GM13977 (cell line): Measurements from ENCODE around the gene KLHL26.

Experiments
- DNase-seq: peaks from one replicate; pipeline ENCODE4 v3.0.0; 2012; ENCODE audit warnings: low spot score
- CTCF ChIP-seq: IDR thresholded peaks from 2 replicates; pipeline ENCODE4 v1.5.1; 2012; ENCODE audit warnings: mild to moderate bottlenecking, control low read depth; ENCODE audit not compliant: insufficient read depth; ENCODE audit errors: extremely low read depth, missing control alignments
- in situ Hi-C: fragments of 300-500 bp; cut with MboI; formaldehyde crosslinking; loops from one replicate; pipeline ENCODE4 v1.12.0; 2022; ENCODE audit warnings: low sequenced_read_pairs, low pct_unique_long_range_greater_than_20kb, mixed read lengths, inconsistent platforms; ENCODE audit not compliant: unreplicated experiment

KLHL26 gene

GRCh38 chr19:18606281-18607225, 30.3 kb upstream of the KLHL26 start, which contains the start of gene CRLF1:
TSS of gene CRLF1 (minus strand) at chr19:18606799. CDS start at chr19:18606656, 143 bp downstream.
- DNase-seq: peak; percentile 48
- no peak for TF ChIP-seq CTCF
- in situ Hi-C loops: no loop called here

GRCh38 chr19:18607226-18608101, 29.4 kb upstream of the KLHL26 start:
- DNase-seq: peak; percentile 41
- TF ChIP-seq CTCF: no peak
- in situ Hi-C loops: no loop called here

GRCh38 chr19:18608102-18608804, 28.6 kb upstream of the KLHL26 start:
- TF ChIP-seq CTCF: no peak
- peak; percentile 38 for DNase-seq
- in situ Hi-C loops: no loop called here

GRCh38 chr19:18608805-18609716, 27.8 kb upstream of the KLHL26 start:
- DNase-seq: no peak
- no peak for TF ChIP-seq CTCF
- in situ Hi-C loops: no loop called here

GRCh38 chr19:18609717-18610051, 27.1 kb upstream of the KLHL26 start:
- no peak for DNase-seq
- no peak for TF ChIP-seq CTCF
- in situ Hi-C loops: no loop called here
